Lower leg skin (tissue), 4 donors: Measurements from ENCODE around the gene TIMM10. TPM values are rescaled to one million over a fixed set of nuclear protein-coding genes. Genes with fewer than 3 reads are reported as not detected.

Experiments
- DNase-seq, 2 donors: peaks; one replicate each; pipeline ENCODE4 v3.0.0-alpha.2; 2019; ENCODE audit warnings: low spot score in 2 of 2
- H3K4me3 ChIP-seq: fragments of 200-600 bp; sonication (generic); 2 replicates; pipeline ENCODE4 v1.5.1; 2017; ENCODE audit warnings: mild to moderate bottlenecking, low read depth; ENCODE audit not compliant: poor library complexity, severe bottlenecking
- POLR2A ChIP-seq, 2 donors: fragments of 450-650 bp; IDR thresholded peaks; one replicate each; pipeline ENCODE4 v1.6.1; 2016 to 2017; ENCODE audit warnings: antibody characterized with exemption in 2 of 2, mild to moderate bottlenecking in 1 of 2, moderate library complexity in 1 of 2
- WGBS, 2 donors: methylation state at CpG; one replicate each; pipeline ENCODE4 v1.1.5; 2018; 5-methylcytosine and 5-hydroxymethylcytosine counted together
- intact Hi-C: fragments of 100-400 bp; cut with DNase I; formaldehyde crosslinking; loops from one replicate; pipeline ENCODE4 v1.15.0; 2023; ENCODE audit warnings: low total_unique reads
- total RNA-seq, 4 donors: library from RNA; depleted of rRNA; stranded (reverse); fragments of >200 nt; gene quantifications; one replicate each; pipeline ENCODE4 v1.1.0, GENCODE V29; 2016
- TF ChIP-seq, protein P1 (sequence below), 3 donors: fragments of 450-650 bp; IDR thresholded peaks; one replicate each; pipeline ENCODE4 v1.5.1; 2016; ENCODE audit warnings: antibody characterized with exemption in 3 of 3, mild to moderate bottlenecking in 3 of 3, moderate library complexity in 2 of 3

TIMM10 gene
- total RNA-seq, 4 donors from 2014 or later = 24.3 to 53.2 (median 29.4) TPM

GRCh38 chr11:57555393-57555792 lies 24.8 kb upstream of the TIMM10 start:
- no peak for DNase-seq
- H3K4me3 ChIP-seq = no peak overlapping the region
- TF ChIP-seq POLR2A (IDR thresholded peaks at IDR 0.05) = no peak
- TF ChIP-seq, protein P1, sequence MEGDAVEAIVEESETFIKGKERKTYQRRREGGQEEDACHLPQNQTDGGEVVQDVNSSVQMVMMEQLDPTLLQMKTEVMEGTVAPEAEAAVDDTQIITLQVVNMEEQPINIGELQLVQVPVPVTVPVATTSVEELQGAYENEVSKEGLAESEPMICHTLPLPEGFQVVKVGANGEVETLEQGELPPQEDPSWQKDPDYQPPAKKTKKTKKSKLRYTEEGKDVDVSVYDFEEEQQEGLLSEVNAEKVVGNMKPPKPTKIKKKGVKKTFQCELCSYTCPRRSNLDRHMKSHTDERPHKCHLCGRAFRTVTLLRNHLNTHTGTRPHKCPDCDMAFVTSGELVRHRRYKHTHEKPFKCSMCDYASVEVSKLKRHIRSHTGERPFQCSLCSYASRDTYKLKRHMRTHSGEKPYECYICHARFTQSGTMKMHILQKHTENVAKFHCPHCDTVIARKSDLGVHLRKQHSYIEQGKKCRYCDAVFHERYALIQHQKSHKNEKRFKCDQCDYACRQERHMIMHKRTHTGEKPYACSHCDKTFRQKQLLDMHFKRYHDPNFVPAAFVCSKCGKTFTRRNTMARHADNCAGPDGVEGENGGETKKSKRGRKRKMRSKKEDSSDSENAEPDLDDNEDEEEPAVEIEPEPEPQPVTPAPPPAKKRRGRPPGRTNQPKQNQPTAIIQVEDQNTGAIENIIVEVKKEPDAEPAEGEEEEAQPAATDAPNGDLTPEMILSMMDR (IDR thresholded peaks at IDR 0.05) = no peak
- WGBS, 2 donors = 85 to 92% methylated on average over 2 of the region's 2 CpGs
- intact Hi-C loops = no loop called here

DNA sequence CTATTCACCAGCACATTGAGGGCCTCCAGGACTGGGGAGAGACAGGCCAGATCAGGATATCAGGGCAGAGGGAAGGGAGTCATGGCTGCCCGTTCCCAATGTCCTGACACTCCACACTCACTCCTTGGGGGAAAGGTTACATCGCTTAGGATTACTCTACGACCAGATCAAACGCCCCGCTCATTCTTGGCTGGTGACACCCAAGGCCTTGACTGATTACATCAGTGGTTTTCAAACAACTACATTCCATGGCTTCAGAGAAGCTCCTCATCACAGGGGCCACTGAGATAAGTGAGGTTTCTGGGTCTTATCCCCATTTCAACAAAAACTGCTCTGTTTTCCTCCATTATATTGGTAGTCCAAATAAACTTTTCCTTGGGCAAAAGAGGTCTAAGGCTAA lies 21.9 kb upstream of the TIMM10 start:
- 91 to 94% methylated on average over 5 of the region's 5 CpGs for WGBS, 2 donors
- TF ChIP-seq, protein P1 (IDR thresholded peaks at IDR 0.05) = no peak
- TF ChIP-seq POLR2A (IDR thresholded peaks at IDR 0.05) = no peak
- no peak overlapping the region for H3K4me3 ChIP-seq
- no peak for DNase-seq
- intact Hi-C loops = no loop called here

DNA sequence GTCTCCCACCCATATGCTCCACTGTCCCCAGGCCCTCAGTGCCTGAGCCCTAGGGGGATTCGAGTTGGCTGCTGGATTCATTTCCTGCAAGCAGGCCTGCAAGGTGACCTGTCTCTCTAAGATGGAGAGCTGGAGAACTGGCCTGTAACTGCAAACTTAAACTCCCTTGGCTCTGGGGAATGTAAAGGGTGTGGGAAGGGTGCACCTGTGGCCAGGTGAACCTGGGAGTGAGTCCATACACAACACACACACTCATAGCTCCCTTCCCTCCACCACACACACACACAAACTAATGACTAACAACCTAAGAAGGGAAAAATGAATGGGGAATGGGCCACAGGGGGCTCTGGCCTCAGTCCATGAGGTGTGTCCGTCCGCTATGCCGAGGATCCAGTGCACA lies 21.4 kb upstream of the TIMM10 start:
- WGBS, 2 donors = 90 to 93% methylated on average over 4 of the region's 4 CpGs
- no peak for DNase-seq
- TF ChIP-seq, protein P1 (IDR thresholded peaks at IDR 0.05) = no peak
- no peak for TF ChIP-seq POLR2A (IDR thresholded peaks at IDR 0.05)
- intact Hi-C loops = no loop called here
- H3K4me3 ChIP-seq = no peak overlapping the region

DNA sequence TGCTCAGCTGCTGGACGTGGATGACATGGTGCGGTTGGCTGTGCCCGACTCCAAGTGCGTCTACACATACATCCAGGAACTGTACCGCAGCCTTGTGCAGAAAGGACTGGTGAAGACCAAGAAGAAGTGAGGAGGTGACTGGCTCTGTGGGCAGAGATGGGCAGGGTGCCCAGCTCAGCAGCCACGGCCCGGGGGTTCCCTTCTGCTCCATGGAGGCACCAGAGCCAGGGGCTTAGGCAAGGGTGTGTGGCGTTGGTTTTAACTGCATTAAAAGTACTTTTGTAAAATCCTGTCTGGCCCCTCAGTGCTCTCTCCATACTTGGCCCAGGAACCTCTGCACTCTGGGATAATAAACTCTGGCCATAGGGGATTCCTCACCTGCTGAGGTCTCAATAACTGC lies 19.4 kb upstream of the TIMM10 start:
- intact Hi-C loops = no loop called here
- TF ChIP-seq POLR2A (IDR thresholded peaks at IDR 0.05) = no peak
- TF ChIP-seq, protein P1 (IDR thresholded peaks at IDR 0.05) = no peak
- WGBS, 2 donors = 77 to 84% methylated on average over 8 of the region's 8 CpGs
- DNase-seq = no peak
- no peak overlapping the region for H3K4me3 ChIP-seq

GRCh38 chr11:57547854-57548377 lies 17.4 kb upstream of the TIMM10 start:
- WGBS, 2 donors = 32 to 51% methylated on average over 6 of the region's 6 CpGs
- intact Hi-C loops = no loop called here
- TF ChIP-seq POLR2A (IDR thresholded peaks at IDR 0.05) = no peak
- TF ChIP-seq, protein P1 (IDR thresholded peaks at IDR 0.05) = no peak
- no peak for DNase-seq
- H3K4me3 ChIP-seq = no peak overlapping the region

DNA sequence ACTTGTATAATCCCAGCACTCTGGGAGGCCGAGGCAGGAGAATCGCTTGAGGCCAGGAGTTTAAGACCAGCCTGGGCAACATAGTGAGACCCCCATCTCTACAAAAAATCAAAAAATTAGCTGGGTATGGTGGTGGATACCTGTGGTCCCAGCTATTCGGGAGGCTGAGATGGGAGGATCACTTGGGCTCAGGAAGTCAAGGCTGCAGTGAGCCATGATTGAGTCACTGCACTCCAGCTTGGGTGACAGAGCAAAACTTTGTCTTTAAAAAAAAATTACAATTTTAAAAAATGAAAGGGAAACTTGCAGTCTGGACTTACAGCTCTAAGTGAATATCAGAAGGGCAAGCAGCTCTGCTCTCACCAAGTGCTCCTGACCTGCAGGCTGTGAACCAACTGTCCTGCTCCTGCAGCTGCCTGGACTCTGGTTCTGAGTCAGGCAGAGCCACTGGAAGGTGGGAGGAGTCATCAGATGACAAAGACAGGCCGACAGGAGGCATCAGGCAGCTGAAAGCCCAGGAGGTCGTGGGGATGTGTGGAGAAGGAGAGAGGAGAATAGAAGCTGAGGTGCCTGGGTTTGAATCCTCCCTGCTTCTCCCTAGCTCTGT lies 16.4 kb upstream of the TIMM10 start:
- H3K4me3 ChIP-seq = no peak overlapping the region
- no peak for DNase-seq
- WGBS, 2 donors = 65 to 66% methylated on average over 5 of the region's 5 CpGs
- intact Hi-C loops = no loop called here
- TF ChIP-seq POLR2A (IDR thresholded peaks at IDR 0.05) = no peak
- TF ChIP-seq, protein P1 (IDR thresholded peaks at IDR 0.05) = no peak
